Measurements from ENCODE around the gene ATP1B1.

GRCh38 chr1:169133801-169134502 lies 27.5 kb downstream of the ATP1B1 start:
- TF ChIP-seq CTCF (IDR thresholded peaks at IDR 0.05) (no peak), POLR2A (IDR thresholded peaks at IDR 0.05) (no peak)
